Transverse colon (tissue), 4 donors: Measurements from ENCODE around the gene RNASEH1. TPM values are rescaled to one million over a fixed set of nuclear protein-coding genes. Genes with fewer than 3 reads are reported as not detected.
A peak's percentile ranks its signal among the peaks of the same experiment; 100 is the strongest.

Experiments used
- DNase-seq: peaks from one replicate; pipeline ENCODE4 v3.0.0-alpha.2; 2019
- H3K27ac ChIP-seq, 4 donors: fragments of 200-600 bp; sonication (generic); 2 replicates each; pipeline ENCODE4 v1.5.1; 2016 to 2018; ENCODE audit warnings: inconsistent platforms in 4 of 4
- H3K27me3 ChIP-seq: fragments of 200-600 bp; sonication (generic); 2 replicates; pipeline ENCODE4 v1.5.1; 2017; ENCODE audit warnings: inconsistent platforms
- H3K36me3 ChIP-seq, 4 donors: fragments of 200-600 bp; sonication (generic); 2 replicates each; pipeline ENCODE4 v1.5.1; 2017 to 2019; ENCODE audit warnings: inconsistent platforms in 4 of 4
- H3K4me1 ChIP-seq, 4 donors: fragments of 200-600 bp; sonication (generic); 2 replicates each; pipeline ENCODE4 v1.5.1; 2017 to 2020; ENCODE audit warnings: inconsistent platforms in 4 of 4
- H3K4me3 ChIP-seq, 4 donors: fragments of 200-600 bp; sonication (generic); 1 replicate in 1 of 4; 2 replicates in 3 of 4; pipeline versions ENCODE4 v1.5.1 to v1.6.1; 2017 to 2019; ENCODE audit warnings: inconsistent platforms in 4 of 4
- H3K9me3 ChIP-seq, 2 donors: fragments of 200-600 bp; sonication (generic); 2 replicates each; pipeline ENCODE4 v1.5.1; 2017 to 2019; ENCODE audit warnings: inconsistent platforms in 2 of 2
- CTCF ChIP-seq, 5 experiments: fragments of 200-600 bp in 3 of 5; fragments of 450-650 bp in 2 of 5; sonication (generic) in 3 of 5; IDR thresholded peaks; 1 replicate in 2 of 5; 2 replicates in 3 of 5; pipeline ENCODE4 v1.5.1; 2016 to 2017; ENCODE audit warnings: antibody characterized with exemption in 5 of 5, inconsistent platforms in 3 of 5, mild to moderate bottlenecking in 2 of 5, moderate library complexity in 1 of 5
- EP300 ChIP-seq: sonication (generic); formaldehyde crosslinking; IDR thresholded peaks from one replicate; pipeline ENCODE4 v1.6.1; 2017; ENCODE audit warnings: antibody characterized with exemption, low read depth
- POLR2A ChIP-seq: fragments of 450-650 bp; IDR thresholded peaks from one replicate; pipeline ENCODE4 v1.6.1; 2016; ENCODE audit warnings: antibody characterized with exemption, mild to moderate bottlenecking, moderate library complexity
- POLR2AphosphoS5 ChIP-seq, 3 donors: sonication (generic); formaldehyde crosslinking; IDR thresholded peaks; one replicate each; pipeline ENCODE4 v1.6.1; 2016; ENCODE audit warnings: antibody characterized with exemption in 3 of 3
- WGBS, 2 donors: methylation state at CpG; one replicate each; pipeline ENCODE4 v1.1.5; 2018; ENCODE audit warnings: low coverage in 1 of 2; 5-methylcytosine and 5-hydroxymethylcytosine counted together
- in situ Hi-C, 4 donors: fragments of 200-750 bp; cut with MboI; loops; one replicate each; pipeline versions ENCODE4 v1.15.0 to v1.15.1; 2017; ENCODE audit warnings: low sequenced_read_pairs in 3 of 4, low pct_ligation_motif_present in 1 of 4, low pct_unique_long_range_greater_than_20kb in 1 of 4
- intact Hi-C: fragments of 100-400 bp; cut with DNase I; formaldehyde crosslinking; loops from one replicate; pipeline ENCODE4 v1.15.1; 2023; ENCODE audit warnings: low total_unique reads
- total RNA-seq, 4 donors: library from RNA; depleted of rRNA; stranded (reverse); fragments of >200 nt; gene quantifications; one replicate each; pipeline ENCODE4 v1.1.0, GENCODE V29; 2016

Gene RNASEH1
- total RNA-seq, 4 donors from 2014 or later, result 7.4 to 12.4 (median 11.0) TPM

DNA sequence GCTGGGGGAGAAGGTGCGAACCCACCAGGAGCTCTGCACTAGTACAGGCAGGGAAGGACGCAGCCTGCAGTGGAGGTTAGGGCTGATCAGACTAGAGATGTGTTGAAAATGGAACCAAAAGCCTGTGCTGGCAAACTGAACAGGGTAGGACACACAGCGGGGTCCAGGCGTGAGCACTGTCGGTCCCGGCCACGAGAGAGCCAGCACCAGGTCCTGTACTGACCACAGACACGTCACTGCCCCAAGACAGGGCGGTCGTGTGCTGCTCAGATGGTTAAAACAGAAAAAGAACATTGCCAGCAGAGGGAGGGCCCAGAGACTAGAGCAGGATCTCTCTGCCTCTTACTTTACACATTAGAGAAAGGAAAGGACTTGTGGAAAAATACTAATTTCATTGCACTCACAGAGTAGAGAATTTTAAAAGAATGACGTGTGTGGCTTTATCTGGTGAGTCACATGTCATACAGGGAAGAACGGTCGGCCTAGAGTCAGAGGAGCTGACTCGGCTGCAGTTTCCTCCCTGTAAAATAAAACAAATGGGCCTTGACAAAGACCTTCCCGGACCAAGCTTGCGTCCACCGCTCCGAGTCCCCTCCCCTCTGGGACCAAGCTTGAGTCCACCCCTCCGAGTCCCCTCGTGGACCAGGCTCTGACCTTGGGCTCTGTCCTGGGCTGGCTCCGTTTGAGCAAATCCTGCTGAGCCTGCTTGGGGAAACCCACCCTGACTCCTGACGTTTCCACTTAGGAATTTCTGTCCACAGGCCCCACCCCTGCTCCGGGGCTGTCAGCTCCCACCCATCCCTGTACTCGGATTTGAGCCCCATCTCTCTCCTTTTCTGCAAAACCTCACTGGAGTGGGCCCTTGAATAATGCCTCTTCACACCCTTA is 22.1 kb downstream of the RNASEH1 start:
- intact Hi-C loops (no loop called here), in situ Hi-C loops (no loop called here)
- Histone ChIP-seq H3K27me3 (no peaks in the 10 kb centered on the region), H3K4me3 (peak overlapping the region; percentile 5 to 38 (median 24)), H3K36me3 (no peaks in the 10 kb centered on the region), H3K27ac (peak overlapping the region; percentile 84 to 90 (median 86)), H3K9me3 (no peaks in the 10 kb centered on the region), H3K4me1 (peaks cover 0 to 11% (median 6%) of the 10 kb centered on the region in 4 donors)
- 31 to 50% methylated on average over 5 to 24 of the region's 24 CpGs for WGBS, 2 donors
- peak; percentile 33 for DNase-seq
- TF ChIP-seq POLR2A (no peak), POLR2AphosphoS5 (IDR thresholded peaks at IDR 0.05) (peak in 1 of 3 donors; percentile 6)

DNA sequence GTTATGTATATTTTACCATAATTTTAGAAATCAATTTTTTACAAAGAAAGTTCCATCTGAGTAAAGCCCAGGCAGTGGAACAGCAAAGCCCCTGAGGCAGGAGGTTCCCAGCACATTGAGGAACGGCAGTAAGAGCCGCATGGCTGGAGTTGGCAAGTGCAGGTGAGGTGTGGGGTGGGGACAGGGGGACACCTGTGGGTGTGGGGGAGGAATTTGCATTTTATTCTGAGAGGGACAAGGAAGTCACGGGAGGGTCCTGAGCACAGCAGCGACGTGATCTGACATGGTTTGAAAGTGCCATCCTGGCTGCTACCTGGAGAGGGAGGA is 22.7 kb downstream of the RNASEH1 start:
- intact Hi-C loops (no loop called here), in situ Hi-C loops (no loop called here)
- Histone ChIP-seq H3K4me3 (peak overlapping the region in 2 of 4 donors; percentile 23 to 38), H3K27ac (peak overlapping the region; percentile 84 to 90 (median 86)), H3K9me3 (no peaks in the 10 kb centered on the region), H3K36me3 (no peaks in the 10 kb centered on the region), H3K27me3 (no peaks in the 10 kb centered on the region), H3K4me1 (peaks cover 0 to 11% (median 6%) of the 10 kb centered on the region in 4 donors)
- WGBS, 2 donors, result 65 to 76% methylated on average over 5 of the region's 5 CpGs
- no peak for DNase-seq
- TF ChIP-seq POLR2A (no peak), POLR2AphosphoS5 (IDR thresholded peaks at IDR 0.05) (no peak), CTCF (IDR thresholded peaks at IDR 0.05) (no peak), EP300 (no peak)

DNA sequence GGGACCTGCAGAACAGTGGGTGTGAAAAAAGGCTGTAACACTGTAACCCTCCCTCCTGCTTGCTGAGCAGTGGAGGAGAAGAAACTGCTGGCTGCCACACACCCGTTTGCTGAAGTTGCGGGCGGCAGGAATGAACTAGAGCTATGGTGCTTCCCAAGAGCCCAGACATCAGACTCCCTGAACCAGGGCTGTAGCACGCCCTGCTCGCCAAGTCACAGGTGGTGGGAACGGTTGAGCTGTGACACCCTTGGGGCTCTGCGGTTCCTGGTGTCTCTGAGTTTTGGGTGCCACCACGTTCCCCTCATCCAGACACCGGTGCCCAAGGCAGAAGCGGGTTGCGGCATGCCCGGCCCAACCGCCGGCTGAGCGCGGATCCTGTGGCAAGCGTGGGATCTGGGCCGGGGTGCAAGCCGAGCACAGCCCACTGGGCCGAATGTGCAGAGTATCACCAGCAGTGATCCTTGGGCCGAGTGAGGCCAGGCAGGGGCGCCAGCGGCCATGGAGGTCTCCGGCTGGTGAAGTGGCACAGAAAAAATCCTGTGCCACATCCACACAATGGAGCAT is 23.8 kb downstream of the RNASEH1 start:
- H3K27me3 ChIP-seq, result no peaks in the 10 kb centered on the region
- no peaks in the 10 kb centered on the region for H3K36me3 ChIP-seq
- in situ Hi-C loops (no loop called here), intact Hi-C loops (no loop called here)
- no peak for DNase-seq
- no peak overlapping the region for H3K4me3 ChIP-seq
- peaks cover 0 to 11% (median 6%) of the 10 kb centered on the region in 4 donors for H3K4me1 ChIP-seq
- H3K27ac ChIP-seq, result peak overlapping the region in 2 of 4 donors; percentile 2 to 84
- TF ChIP-seq POLR2AphosphoS5 (IDR thresholded peaks at IDR 0.05) (no peak), EP300 (no peak), POLR2A (no peak), CTCF (IDR thresholded peaks at IDR 0.05) (no peak)
- H3K9me3 ChIP-seq, result no peaks in the 10 kb centered on the region
- 96% methylated on average over 21 of the region's 24 CpGs; no CpG with 5 or more reads in 1 of the 2 donors for WGBS, 2 donors

GRCh38 chr2:3533836-3534235 is 24.3 kb downstream of the RNASEH1 start:
- Histone ChIP-seq H3K4me3 (no peak overlapping the region), H3K27me3 (no peaks in the 10 kb centered on the region), H3K36me3 (no peaks in the 10 kb centered on the region), H3K9me3 (no peaks in the 10 kb centered on the region), H3K27ac (peak overlapping the region in 1 of 4 donors; percentile 2), H3K4me1 (peaks cover 0 to 11% (median 6%) of the 10 kb centered on the region in 4 donors)
- intact Hi-C loops, result no loop called here
- no peak for DNase-seq
- TF ChIP-seq POLR2A (no peak), POLR2AphosphoS5 (IDR thresholded peaks at IDR 0.05) (no peak), CTCF (IDR thresholded peaks at IDR 0.05) (no peak), EP300 (no peak)
- WGBS, 2 donors, result 90 to 97% methylated on average over 2 to 6 of the region's 6 CpGs
- in situ Hi-C loops, result no loop called here
